A204.1 (cell line): Measurements from ENCODE around the gene CLN3.
"Not testable (repeated sequence)": the region's sequence is repeated elsewhere in the genome, so short reads cannot be mapped to it uniquely, and the experiment has no call there.

Experiments
- FAIRE-seq: peaks from 2 replicates; lab custom pipeline; 2012; peaks lifted over from hg19 to GRCh38; lab: Jason Lieb, UNC

CLN3 gene

DNA sequence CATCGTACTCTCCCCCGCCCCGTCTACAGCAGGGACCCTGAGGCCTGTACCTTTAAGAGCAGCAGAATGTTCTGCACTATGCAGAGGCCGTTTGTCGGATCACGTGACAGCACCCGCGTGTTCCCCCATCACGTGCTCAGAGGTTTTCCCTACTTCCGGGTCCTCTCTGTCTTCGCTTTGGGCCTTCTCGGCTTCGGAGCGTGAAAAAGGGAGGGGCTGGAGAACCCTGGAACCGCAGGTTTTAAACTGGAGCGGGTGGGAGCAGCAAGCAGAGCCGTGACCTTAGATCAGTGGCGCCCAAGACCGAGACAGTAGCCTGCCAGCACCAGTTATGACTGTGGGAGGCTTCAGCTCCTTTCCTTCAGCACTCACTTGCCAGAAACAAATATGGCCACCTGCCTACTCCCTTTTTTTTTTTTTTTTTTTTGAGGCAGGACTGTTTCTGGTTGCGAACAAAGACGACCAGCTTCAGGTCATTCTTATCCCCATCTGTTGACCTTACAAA, at the start of gene CLN3:
TSS of gene CLN3 (minus strand) at position 105 of the 505 bp plus-strand sequence. CDS start 315 bp downstream, outside the sequence.
- FAIRE-seq, result no peak

DNA sequence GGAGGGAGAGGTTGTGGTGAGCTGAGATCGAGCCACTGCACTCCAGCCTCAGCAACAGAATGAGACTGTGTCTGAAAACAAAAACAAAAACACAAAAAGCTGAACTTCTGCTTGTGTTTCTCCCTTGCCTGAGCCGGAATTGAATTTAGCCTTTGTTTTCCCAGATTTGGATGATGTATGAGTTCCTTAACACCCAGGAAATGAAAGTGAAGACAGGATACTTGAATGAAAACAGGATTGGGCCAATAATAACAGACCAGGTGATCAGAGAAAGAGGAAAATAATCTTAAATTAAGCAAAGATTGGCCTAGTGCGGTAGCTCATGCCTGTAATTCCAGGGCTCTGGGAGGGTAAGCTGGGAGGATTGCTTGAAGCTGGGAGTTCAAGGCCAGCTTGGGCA, 48.5 kb upstream of the CLN3 start:
- no peak for FAIRE-seq

DNA sequence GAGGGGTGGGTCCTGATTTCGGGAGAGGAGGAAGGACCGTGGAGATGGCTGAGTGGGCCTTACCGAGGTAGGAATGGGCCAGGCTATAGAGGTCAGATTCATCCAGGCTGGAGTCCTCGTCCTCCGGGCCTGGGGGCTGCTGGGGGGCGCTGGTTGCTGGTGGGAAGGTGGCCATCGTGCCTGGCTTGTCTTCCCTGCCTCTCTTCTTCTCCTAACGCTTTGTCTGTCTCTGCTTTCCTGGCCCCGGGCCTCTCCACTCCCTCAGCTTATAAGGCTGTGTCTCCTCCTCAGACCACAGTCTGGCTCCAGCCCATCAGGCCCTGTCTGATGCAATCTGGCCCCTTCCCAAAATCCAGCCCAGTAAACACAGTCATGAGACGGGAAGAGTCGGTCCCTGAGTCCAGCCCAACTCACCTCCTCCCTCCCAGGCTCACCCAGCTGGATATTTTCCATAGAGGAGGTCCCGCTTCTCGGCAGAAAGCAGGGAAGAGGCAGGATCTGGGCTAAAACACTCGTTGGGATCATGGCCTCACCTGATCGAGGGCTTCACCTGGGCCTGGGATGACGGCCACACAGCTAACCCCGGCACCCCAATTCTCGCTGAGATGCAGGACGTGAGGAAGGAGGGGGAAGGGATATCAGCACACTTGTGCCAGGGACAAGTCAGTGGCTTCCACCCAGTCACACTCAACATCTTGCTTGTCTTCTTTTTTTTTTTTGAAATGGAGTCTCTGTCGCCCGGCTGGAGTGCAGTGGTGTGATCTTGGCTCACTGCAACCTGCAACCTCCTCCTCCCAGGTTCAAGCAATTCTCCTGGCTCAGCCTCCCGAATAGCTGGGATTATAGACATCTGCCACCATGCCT, 47.1 kb upstream of the CLN3 start, which contains the start of gene NUPR1:
TSS of gene NUPR1 (minus strand) at position 242 of the 864 bp plus-strand sequence. CDS start at position 175, 67 bp downstream.
- FAIRE-seq, result no peak

DNA sequence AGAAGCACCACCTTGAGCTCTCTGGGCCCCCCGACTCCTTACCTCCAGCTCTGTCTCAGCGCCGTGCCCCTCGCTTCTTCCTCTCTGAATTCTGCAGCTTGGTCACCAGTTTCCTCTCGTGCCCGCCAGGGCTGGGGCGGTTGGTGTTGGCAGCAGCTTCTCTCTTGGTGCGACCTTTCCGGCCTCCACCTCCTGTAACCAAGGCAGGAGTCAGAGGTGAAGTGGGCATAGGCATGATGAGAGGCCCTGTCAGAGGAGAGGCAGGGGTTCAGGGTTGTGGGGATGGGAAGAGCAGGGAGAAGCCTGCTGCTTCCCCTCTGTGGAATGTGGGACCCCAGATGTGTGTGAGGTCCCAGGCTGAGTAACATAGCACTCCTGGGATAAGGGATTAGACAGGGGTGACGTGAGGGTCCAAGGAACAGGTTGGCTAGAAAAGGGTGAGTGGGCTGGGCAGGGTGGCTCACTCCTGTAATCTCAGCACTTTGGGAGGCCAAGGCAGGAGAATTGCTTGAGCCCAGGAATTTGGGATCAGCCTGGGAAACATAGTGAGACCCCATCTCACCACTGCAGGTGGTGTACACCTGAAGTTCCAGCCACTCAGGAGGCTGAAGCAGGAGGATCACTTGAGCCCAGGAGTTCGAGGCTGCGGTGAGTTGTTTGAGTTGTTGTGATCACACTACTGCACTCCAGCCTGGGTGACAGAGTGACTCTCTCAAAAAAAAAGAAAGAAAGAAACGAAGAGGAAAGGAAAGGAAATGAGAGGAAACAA, 46.3 kb upstream of the CLN3 start:
- no peak for FAIRE-seq

DNA sequence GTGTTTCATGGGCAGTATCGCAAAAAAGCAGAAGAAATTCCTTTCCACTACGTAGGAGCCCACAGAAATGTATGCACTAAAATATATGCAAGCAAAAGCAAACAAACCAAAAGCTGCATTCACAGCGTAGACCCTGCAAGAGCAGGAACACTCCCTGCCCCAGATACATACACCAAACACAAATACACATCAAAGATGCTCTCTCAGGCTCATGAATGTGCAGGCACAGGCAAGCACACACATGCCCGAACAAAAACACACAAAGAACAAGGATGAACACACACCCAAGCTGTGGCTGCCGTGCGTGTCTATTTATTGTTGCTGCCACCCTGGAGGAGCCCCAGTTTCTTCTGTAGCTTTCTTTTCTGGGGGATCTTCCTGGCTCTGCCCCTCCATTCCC, 45.2 kb upstream of the CLN3 start:
- no peak for FAIRE-seq

DNA sequence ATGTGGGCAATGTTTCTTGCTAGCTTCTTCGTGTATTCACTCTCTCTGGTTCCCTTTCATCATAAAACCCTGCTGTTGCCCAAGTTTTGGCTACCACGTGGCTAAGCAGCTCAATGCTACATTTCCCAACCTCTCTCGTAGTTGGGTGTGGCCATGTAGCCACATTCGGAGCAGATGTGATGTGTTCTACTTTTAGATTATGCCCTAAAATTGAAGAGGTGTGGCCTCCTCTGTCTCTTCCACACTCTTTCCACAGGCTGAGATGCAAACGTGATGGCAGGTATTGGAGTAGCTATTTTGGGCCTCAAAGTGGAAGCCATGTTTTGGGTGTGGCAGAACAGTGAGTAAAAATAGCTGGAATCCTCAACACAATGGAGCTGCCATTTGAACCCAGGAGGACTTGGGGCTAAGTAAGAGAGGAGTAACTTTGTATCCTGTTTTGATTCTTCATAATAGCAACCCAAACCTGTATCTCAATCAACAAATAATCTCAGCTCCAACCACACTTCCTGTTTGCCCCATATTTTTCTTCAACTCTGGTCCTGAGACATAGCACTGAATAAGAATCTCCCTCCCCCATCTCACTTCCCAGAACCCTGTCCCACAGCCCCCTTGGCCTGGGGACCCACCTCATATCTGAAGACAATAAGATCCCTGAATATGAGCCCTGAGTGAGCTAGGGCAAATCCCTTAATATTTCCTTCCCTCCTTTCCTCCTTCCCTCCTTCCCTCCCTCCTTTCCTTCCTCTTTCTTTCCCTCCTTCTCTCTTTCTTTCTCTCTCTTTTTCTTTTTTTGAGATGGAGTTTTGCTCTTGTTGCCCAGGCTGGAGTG, 42.9 kb upstream of the CLN3 start:
- no peak for FAIRE-seq

DNA sequence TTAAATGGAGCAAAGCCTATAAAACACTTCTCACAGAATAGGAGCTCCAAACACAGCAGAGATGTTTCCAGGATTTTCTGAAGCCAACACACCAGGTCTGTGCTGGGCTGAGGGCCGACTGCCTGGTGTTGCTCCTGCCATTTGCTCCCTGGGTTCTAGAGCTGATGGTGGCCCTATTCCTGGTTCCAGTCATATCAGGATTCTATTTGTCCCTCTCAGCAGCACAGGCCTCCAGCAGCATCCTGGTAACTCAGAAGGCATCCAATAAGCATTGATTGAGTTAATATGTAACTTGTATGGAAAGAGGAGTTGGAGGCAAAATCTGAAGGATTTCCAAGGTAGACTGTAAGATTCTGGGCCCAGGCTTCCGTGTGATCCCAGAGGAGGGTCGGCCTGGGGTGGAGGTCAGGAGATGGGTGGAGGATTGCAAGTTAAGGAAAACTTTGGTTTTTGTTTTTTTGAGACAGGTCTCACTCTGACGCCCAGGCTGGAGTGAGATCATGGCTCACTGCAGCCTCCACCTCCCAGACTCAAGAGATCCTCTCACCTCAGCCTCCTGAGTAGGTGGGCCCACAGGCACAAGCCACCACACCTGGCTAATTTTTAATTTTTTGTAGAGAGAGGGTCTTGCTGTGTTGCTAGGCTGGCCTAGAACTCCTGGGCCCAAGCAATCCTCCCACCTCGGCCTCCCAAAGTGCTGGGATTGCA, 41.2 kb upstream of the CLN3 start:
- FAIRE-seq, result no peak

DNA sequence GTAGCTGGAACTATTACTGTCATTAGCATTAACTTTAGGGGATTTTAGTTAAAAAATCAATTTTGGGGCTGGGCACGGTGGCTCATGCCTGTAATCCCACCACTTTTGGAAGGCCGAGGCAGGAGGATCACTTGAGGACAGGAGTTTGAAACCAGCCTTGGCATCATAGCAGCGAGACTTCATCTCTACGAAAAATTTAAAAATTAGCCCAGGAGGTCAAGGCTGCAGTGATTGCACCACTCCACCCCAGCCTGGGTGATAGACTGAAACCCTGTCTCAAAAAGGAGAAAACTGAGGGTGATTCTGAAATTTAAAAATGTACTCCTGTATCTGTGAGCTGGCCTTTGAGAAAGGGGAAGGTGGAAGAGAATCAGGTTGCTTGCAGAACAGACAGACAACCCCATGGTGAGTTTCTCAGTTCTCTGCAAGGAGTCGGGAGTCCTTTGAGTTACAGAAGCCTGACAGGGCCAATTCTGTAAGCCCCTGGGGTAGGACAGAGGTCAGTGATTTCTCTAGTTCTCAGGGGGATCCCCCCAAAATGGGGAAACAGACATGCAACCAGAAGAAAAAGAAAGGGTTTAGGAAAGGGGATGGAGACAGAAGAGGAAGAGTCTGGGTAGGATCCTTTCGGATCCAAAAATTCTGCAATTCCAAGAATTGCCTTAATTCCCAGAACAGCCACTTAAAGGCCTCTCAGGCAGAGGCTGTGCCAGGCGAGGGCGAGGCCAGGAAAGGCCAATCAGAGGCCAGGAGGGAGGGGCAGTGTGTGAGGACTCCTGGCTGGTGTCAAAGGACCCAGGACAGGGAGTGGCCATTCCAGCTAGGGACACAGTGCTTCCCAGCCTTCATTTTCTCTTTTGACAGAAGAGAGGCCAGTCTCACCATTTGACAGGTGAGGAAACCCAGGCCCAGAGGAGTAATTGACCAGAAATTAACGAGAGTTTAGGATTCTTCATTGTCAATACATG, 40.2 kb upstream of the CLN3 start:
- no peak for FAIRE-seq

DNA sequence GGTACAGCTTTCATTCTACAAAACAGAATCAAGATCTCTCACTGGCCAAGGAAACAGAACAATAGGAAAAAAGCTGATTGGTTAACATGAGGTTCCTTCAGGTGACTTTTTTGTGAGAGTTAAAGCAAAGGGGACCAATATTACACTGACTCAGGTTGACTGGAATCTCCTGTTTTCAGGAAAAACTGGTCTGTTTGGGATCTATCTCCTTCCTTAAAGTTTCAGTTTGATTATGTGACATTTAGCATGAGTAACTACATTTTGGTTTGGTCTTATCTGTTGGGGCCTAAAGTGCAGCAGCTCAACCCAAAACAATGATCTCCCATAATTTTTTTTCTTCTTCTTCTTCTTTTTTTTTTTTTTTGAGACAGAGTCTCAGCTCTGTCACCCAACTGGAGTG, 37.2 kb upstream of the CLN3 start:
- no peak for FAIRE-seq

DNA sequence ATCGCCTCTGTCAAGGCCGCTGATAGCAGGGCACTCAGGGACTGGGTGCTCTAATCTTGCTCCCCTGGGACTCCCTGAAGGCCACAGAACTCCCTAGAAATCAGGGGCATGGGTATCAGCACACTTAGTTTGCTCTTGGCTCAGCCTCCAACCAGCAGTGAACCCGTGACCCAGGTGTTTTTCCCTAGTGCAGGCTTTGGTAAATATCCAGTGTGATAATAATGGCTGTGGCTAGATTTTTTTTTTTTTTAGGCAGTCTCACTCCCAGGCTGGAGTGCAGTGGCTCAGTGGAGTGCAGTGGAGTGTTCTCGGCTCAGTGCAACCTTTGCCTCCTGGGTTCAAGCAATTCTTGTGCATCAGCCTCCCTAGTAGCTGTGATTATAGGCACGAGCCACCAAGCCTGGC, 36.6 kb upstream of the CLN3 start:
- no peak for FAIRE-seq

DNA sequence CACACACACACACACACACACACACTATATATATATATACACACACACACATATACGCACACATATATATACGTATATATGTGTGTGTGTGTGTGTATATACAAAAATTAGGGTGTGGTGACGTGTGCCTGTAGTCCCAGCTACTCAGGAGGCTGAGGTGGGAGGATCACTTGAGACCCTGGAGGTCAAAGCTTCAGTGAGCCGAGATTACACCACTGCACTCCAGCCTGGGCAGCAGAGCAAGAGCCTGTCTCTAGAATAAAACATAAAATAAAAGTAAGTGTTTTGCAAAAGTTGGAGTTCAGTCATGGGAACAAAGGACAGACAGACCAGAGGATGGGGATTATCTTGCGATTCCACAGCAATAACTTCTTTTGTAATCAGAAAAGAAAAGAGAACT, 36.1 kb upstream of the CLN3 start:
- FAIRE-seq, result no peak

DNA sequence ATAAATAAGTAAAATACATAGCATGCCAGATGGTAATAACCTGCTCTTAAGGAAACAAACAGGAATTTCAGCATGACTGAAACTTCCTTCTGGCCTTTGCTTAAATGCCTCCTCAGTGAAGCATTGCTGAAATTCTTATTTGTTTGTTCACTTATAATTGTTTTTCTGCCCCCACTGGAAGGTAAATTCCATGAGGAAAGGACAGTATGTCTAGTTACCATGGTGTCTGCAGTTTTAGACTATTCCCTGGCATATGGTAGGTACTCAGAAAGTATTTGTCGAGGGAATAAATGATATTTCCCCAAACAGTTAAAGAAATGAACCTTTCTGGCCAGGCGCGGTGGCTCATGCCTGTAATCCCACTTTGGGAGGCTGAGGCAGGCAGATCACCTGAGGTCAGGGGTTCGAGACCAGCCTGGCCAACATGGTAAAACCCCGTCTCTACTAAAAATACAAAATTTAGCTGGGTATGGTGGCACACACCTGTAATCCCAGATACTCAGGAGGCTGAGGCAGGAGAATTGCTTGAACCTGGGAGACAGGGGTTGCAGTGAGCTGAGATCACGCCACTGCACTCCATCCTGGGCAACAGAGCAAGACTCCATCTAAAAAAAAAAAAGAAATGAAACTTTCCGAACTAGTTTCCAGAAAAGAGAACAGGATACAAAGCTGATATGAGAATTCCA, 35.4 kb upstream of the CLN3 start:
- FAIRE-seq, result not testable (repeated sequence)

DNA sequence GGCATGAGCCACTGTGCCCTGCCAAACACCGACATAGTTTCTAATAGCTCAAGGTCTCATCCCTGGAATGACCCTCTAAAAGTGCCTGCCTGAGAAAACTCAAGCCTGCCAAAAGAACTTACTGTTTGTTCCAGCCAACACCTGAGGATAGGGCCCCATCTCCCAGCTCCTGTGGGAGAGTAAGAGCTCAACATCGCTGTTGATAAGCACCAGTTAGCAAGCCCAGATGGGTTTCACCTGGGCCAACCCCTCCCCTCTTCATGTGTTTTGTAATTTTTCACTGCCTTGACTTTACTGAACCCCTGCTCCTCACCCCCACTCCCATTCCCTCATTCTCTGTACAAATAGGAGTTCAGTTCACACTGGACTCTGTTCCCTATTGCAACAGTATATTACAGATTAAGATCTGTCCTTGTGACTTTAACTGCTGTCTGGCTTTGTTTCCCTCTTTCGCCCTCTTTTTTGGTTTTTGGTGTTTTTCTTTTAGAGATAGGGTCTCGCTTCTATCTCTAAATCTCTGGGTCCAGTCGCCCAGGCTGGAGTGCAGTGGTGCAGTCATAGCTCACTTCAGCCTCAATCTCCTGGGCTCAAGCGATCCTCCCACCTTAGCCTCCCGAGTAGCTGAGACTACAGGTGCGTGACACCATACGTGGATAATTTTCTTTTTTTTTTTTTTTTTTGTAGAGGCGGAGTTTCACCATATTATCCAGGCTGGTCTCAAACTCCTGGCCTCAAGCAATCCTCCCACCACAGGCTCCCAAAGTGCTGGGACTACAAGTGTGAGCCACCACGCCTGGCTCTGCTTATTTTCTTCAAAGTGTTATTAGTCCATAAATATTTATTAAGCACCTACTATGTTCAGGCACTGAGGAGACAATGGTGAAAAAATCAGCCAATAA, 34.6 kb upstream of the CLN3 start:
- no peak for FAIRE-seq

DNA sequence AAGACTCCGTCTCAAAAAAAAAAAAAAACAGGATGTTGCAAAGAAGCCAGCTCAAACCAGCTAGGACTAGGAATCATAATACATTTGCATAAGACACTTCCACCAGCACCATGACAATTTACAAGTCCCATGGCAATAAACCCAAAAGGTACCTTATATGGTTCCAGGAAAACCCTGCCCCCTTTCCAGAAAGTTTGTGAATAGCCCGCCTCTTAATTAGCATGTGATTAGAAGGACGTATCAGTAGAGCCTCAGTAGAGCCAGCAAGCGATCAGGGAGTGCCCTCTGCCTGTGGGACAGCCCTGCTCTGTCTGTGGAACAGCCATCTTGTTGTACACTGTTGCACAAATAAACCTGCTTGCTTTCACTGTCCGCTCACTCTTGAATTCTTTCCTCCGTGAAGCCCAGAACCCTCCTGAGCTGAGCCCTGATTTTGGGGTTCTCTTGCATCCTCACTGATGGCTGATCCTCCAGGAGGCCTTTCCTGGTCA, 32.9 kb upstream of the CLN3 start:
- FAIRE-seq, result no peak

DNA sequence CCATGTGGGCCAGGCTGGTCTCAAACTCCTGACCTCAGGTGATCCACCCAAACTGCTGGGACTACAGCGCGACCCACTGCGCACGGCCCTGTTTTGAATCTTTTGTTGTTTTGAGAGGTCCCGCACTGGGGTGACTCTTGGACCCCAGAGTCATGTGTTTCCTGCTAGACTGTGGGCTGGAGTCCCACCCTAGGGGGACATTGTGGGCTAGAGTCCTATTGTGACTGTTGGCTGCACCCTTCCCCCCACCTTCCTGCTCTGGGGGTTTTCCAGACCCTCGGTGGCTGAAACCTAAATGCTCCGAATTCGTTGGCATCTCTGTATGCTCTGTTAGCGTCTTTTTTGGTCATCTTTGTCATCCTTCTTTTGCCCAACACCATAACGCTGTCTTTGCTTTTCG, 30.9 kb upstream of the CLN3 start:
- no peak for FAIRE-seq

DNA sequence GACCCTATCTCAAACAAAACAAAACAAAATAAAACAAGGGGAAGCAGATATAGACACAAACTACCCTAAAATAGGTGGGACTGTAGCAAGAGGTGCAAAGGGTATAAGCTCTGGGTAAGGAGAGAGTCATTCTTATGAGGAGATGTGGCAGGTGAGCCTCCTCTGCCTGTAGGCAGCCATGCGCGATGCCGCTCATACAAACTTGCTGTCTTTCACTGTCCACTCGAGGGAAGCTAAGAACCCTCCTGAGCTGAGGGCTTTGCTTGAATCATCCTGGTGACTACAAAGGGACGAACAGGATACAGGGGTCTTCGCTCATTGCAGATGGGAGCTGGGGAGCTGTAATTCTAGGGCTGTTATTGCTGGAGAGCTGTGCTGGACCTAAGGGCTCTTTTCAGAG, 29.6 kb upstream of the CLN3 start:
- no peak for FAIRE-seq

DNA sequence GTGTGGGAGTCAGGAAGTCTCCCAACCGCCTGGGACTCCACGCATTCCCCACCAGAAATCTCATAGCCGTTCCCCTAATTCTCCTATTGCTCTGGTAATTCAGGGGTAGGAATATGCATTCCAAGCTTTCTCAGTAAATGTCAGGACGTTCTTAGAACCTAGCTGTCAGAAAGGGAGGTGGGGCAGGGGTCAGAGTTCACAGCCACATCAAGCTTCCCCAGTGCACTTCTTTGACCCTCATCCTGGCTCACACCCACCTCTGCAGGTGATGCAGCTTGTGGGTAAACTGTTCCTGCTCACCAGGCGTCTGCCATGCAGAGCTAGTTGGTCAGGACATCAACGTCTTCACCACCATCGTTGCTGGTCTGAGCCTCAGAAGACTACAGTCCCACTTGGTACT, 28.8 kb upstream of the CLN3 start:
- FAIRE-seq, result no peak

DNA sequence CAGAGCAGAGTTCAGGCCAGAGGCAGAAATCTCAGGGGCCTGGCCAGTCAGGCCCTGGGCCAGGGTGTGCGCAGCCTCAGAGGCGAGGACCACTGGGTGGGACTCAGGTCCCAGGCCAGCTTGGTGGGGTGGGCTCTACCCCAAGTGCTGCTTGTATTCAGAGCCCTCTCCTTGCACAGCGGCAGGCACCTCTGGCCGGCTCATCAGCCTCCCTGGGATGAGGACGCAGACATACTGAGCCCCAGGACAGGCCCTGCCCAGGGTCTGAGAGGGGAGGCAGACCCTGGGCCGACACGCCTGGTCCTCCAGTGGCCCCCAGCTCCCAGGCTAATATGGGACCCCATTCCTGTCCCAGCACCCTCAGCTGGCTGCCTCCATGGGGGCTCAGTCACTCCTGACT, 22.4 kb upstream of the CLN3 start:
- FAIRE-seq, result no peak
